NT2/D1 (cell line): Measurements from ENCODE around the gene GGACT.

Experiments
- SUZ12 ChIP-seq: IDR thresholded peaks from 2 replicates; pipeline ENCODE4 v1.6.1; 2011; ENCODE audit not compliant: insufficient read length, insufficient read depth; ENCODE audit errors: extremely low read depth
- ZNF274 ChIP-seq: IDR thresholded peaks from 2 replicates; pipeline ENCODE4 v1.6.1; 2011; ENCODE audit warnings: mild to moderate bottlenecking, low read depth, low read length

- TF ChIP-seq SUZ12 = no peak
- no peak for TF ChIP-seq ZNF274
Measured at GRCh38 chr13:100597253-100597652, 8.7 kb upstream of the GGACT start.
